GM19025 (cell line): ENCODE measurements around the gene FBXO7.

Experiments used
- ATAC-seq: cut with Tn5 transposase; IDR thresholded peaks from one replicate; pipeline ENCODE4 v1.9.1; 2021; ENCODE audit warnings: mild to moderate bottlenecking, low read depth, moderate library complexity; ENCODE audit not compliant: unreplicated experiment

FBXO7 gene

DNA sequence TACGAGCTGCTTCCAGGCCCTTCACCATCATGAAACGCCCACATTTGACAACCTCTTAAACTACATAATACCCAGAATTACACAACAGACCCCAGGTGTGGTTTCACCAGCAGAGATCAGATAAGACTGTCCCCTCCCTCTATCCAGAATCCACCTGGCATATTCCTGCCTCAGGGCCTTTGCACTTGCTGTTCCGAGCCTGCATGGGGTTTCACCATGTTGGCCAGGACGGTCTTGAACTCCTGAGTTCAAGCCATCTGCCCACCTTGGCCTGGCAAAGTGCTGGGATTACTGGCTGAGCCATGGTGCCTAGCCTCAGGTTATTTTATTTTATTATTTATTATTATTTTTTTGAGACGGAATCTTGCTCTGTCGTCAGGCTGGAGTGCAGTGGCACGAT, 73.4 kb downstream of the FBXO7 start:
- no peak for ATAC-seq
